Measurements from ENCODE around the gene THBS2.
"Not testable (repeated sequence)": the region's sequence is repeated elsewhere in the genome, so short reads cannot be mapped to it uniquely, and the experiment has no call there.

Gene THBS2

DNA sequence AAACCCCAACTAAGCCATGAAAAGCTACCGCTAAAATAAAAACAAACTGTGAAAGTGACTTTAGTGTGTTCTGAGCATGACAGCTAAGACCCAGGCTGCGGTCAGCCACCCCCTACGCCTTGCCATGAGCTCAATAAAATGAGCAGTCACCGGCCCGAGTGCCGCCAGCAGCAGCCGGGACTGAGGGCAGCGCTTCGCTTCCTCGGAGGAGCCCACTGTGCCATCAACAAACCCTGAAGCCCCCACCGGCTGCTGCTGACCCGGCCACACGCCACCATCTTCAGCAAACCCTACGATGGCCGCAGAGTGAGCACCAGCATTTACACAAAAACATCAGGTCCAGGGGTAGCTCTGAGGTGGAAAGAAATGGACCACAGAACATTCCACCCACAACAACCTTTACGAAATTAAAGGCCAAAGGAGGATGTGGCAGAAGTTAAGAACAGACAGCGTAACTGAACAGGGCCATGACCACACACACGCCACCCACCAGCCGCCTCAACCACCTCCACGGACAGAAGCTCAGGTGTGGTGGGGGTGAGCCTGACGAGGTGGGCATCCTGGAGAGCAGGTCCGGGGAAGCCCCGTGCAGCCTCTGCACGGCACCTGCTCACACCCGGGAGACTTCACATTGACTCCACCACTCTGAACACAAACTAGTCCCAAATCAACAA is 67.0 kb downstream of the THBS2 start:
- DNase-seq (ENCODE audit: extremely low read depth in 1 of 2, low read depth in 1 of 2) = no peak

GRCh38 chr6:169185692-169186485 is 67.8 kb downstream of the THBS2 start:
- no peak for DNase-seq (ENCODE audit: extremely low read depth in 1 of 2, low read depth in 1 of 2)

- DNase-seq (ENCODE audit: extremely low read depth in 1 of 2, low read depth in 1 of 2) = no peak
Measured at GRCh38 chr6:169185011-169185521, 68.6 kb downstream of the THBS2 start.

- DNase-seq (ENCODE audit: extremely low read depth in 1 of 2, low read depth in 1 of 2) = no peak
Measured at GRCh38 chr6:169184419-169184818, 69.2 kb downstream of the THBS2 start.

GRCh38 chr6:169183233-169183632 is 70.4 kb downstream of the THBS2 start:
- DNase-seq (ENCODE audit: extremely low read depth in 1 of 2, low read depth in 1 of 2) = no peak

- not testable (repeated sequence) for DNase-seq (ENCODE audit: extremely low read depth in 1 of 2, low read depth in 1 of 2)
Measured at GRCh38 chr6:169179831-169180230, 73.8 kb downstream of the THBS2 start.

DNA sequence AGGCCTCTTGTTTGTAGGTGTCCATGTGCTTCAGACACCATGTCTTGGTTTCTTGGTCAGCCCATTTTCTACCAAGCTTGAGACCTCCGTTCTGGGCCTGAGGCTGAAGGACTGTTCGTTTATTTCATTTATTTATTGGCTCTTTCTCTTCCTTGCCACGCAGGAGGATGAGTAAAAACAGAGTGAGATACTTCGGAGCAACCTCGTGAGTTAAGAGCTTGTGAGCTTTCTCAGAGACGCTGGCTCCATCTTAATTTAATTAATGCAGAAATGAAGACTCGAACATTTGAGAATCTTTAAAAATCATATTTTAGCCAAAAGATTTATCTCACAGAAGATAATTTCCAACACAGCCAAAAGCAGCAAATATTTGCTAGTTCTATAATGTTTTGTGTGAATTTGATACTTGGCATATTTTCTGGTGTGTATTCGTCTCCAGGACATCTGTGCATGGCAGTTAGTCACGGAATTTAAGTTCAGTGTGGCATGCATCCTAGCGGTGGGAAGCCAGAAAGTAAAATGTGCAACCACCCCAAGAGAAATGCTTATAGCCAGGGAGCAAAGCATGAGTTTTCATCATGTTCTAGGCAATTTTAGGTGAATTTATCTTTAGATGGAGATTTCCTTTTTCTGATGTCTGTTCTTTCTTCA is 76.0 kb downstream of the THBS2 start:
- no peak for DNase-seq (ENCODE audit: extremely low read depth in 1 of 2, low read depth in 1 of 2)

DNA sequence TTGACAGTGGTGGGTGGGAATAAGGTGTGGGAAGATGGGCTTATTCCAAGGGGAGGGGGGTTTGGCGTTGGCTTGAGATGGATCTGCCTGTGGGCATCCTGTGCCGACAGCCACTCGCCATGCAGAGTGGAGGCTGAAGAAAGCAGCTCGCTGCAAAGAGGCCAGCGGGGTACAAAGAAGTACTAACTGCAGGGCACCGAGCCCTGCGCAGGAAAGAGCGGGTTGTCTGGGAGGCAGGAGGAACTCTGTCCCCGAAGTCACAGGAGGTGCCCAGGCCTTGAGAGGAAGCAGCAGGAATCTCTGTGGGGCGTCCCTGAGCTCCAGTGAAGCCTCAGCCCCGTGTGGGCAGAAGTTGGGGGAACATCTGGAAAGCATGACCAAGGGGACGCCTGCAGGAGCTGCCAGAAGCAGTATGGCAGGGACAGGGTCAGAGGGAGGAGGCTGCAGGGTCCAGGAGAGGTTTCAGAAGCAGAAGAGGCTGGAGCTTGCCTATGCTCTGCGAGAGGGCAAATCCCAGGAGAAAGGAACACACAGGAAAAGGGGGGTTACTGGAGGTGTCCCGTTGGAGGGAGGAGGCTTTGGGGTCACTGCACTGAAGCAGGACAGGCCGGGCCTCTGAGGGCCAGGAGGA is 77.2 kb downstream of the THBS2 start:
- no peak for DNase-seq (ENCODE audit: extremely low read depth in 1 of 2, low read depth in 1 of 2)

GRCh38 chr6:169175360-169175887 is 78.2 kb downstream of the THBS2 start:
- no peak for DNase-seq (ENCODE audit: extremely low read depth in 1 of 2, low read depth in 1 of 2)

DNA sequence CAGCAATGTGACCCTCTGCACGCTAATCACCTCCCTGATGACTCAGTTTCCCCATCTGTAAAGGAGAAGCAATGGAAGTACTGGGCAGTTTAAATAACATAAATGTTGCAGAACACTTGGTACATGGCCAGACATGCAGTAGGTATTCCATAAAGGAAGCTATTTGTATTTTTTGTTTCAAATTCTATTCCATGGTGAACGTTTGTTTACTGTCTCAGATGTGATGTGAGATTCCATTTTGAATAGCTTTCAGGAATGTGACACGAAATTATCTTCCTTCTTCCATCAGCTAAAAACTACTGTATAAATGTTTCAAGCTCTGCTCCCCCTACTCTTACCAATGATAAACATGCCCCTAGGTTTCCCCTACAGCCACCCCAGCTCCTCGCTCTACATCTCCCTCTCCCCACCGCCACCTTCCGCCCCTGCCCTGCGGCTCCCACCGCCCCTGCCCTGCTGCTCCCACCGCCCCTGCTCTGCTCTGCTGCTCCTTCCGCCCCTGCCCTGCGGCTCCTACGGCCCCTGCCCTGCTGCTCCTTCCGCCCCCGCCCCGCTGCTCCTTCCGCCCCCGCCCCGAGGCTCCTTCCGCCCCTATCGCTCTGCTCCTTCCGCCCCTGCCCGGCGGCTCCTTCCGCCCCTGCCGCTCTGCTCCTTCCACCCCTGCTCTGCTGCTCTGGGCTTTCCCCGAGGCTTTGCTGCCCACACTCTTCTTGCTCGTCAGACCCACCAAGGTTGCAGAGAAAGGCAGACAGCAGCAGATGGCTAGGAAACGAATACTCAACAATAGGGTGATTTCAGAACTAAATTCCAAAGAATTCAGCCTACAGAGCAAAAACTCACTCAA is 78.9 kb downstream of the THBS2 start:
- no peak for DNase-seq (ENCODE audit: extremely low read depth in 1 of 2, low read depth in 1 of 2)

GRCh38 chr6:169173532-169174268 is 79.9 kb downstream of the THBS2 start:
- DNase-seq (ENCODE audit: extremely low read depth in 1 of 2, low read depth in 1 of 2) = no peak

DNA sequence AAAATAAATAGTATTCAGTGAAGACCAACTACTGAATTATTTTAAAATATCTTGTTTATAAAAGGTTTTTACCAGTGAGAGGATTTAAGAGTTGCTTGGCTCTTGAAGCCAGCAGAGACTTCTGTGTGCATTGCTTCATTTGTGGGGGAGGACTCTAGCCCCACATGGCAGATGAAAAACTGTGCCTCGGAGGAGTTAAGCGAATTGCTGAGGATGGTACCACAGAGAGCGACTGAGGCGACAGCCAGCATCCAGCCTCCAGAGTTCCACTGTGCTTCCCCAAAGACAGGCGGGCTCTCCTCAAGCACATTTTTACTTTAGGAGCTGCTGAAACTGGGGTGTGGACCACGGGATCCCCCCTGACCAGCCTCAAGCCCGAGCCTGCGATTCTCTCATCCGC is 80.7 kb downstream of the THBS2 start:
- DNase-seq (ENCODE audit: extremely low read depth in 1 of 2, low read depth in 1 of 2) = no peak

GRCh38 chr6:169172456-169172855 is 81.2 kb downstream of the THBS2 start:
- DNase-seq (ENCODE audit: extremely low read depth in 1 of 2, low read depth in 1 of 2) = no peak

DNA sequence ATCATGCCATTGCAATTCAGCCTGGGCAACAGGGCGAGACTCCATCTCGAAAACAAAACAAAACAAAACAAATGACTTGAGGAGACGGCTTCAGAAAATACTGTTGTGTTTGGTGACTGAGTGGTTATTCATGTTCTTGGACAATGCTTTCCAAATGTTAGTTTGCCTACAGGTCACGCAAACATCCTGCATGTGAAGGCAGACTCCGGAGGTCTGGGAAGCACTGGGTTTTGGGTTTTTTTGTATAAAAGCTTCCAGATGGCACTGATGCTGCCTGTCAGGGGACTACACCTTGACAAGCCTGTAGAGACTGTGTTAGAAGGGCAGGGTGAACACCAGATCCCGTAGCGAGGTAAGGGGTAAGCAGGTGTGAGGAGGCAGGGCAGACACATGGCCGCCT is 81.7 kb downstream of the THBS2 start:
- DNase-seq (ENCODE audit: extremely low read depth in 1 of 2, low read depth in 1 of 2) = no peak

DNA sequence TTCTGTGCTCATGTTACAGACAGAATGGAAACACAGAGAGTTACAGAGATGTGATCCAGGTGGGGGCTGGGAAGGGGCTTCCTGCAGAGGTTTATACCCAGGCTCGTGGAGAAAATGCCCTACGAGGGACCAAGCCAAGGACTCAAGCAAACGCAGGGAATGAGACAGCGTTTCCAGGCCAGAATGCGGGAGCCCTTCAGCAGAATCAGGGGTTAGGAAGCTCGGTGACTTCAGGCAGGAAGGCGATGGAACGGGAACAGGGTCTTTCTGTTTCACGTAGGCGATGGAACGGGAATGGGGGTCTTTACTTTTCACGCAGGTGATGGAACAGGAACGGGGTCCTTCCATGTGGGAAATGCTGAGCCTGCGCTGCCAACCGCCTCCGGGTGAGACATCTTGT is 82.6 kb downstream of the THBS2 start:
- no peak for DNase-seq (ENCODE audit: extremely low read depth in 1 of 2, low read depth in 1 of 2)

DNA sequence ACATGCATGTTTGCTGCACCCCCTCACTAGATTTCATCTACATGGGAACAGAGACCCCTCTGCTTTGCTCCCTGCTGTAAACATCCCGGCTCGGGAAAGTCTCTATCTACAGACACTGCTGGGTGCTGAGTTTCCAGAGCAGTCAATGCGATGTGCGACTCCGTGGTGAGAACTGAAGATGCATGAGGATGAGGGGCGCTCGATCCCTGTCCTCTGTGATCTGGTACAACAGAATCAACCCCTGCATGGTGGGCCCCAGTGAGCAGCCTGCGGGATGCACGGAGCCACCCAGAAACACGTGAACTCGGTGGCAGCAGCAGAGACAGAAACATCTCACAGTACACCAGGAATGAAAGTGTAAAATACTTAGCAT is 83.1 kb downstream of the THBS2 start:
- no peak for DNase-seq (ENCODE audit: extremely low read depth in 1 of 2, low read depth in 1 of 2)

DNA sequence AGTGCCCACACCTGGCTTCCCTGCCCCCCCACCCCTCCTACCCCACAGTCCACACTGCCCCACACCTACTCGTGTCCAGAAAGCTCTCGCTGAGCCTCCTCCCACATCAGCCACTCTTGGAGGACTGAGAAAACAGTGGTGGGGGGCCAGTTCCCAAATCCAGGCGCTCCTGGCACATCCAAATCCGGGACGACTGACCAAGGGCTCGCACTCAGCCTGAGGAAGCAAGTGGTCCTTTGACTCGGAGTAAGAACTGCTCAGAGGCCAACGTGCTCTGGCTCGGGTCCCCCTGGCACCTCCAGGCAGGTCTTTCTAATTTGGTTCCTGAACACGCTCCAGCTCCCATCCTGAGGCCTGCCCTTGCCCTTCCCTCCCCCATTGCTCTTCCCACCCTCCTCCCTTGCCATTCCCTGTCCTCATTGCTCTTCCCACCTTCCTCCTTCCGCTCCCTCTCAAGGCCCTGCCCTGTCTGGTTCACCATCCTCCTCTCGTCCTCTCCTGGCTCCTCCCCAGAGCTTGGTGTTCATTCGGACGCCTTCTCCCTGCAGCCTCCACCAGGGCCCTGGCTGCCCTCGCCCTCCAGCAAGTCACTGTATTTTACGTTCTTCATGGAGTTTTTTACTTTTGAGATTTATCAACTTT is 83.6 kb downstream of the THBS2 start:
- DNase-seq (ENCODE audit: extremely low read depth in 1 of 2, low read depth in 1 of 2) = no peak

DNA sequence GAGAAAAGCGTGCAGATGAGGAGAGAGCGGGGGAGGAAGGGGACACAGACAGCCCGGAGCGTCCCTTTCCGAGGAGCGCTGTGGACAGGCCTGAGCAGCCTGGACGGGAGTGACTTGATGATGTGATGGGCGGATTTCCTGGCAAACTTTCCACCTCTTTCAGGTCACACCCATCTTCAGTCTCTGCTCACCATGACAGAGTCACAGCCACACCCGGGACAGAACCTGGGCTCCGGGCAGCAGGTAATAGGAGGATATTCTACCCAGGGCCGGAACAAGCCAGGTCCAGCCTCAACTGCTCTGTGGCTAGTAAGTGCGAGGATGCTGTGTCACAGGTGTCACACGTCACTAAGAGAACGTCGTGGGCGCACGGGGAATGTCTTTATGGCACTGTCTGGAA is 84.3 kb downstream of the THBS2 start:
- no peak for DNase-seq (ENCODE audit: extremely low read depth in 1 of 2, low read depth in 1 of 2)

- DNase-seq (ENCODE audit: extremely low read depth in 1 of 2, low read depth in 1 of 2) = no peak
Measured at GRCh38 chr6:169168706-169169105, 84.9 kb downstream of the THBS2 start.
